SK-N-MC (cell line): ENCODE results near the gene CCIN.
"Not testable (repeated sequence)": the region's sequence is repeated elsewhere in the genome, so short reads cannot be mapped to it uniquely, and the experiment has no call there.

Source experiments
- DNase-seq: peaks from one replicate; pipeline ENCODE4 v3.0.0-alpha.2; 2011; ENCODE audit warnings: low read depth, low spot score
- H3K27ac ChIP-seq: fragments of 200-600 bp; sonication (generic); 2 replicates; pipeline ENCODE4 v1.5.1; 2016; ENCODE audit warnings: mixed run types
- H3K36me3 ChIP-seq: fragments of 200-600 bp; sonication (generic); 2 replicates; pipeline ENCODE4 v1.6.1; 2017; ENCODE audit warnings: antibody characterized with exemption, low read length, mixed read lengths; ENCODE audit not compliant: insufficient read depth
- H3K4me3 ChIP-seq: fragments of 200-600 bp; sonication (generic); 2 replicates; pipeline ENCODE4 v1.5.1; 2016
- H3K9ac ChIP-seq: fragments of 200-600 bp; sonication (generic); 2 replicates; pipeline ENCODE4 v1.8.0; 2017; ENCODE audit warnings: mixed run types, mixed read lengths; ENCODE audit not compliant: insufficient read length
- H3K9me3 ChIP-seq: fragments of 200-600 bp; sonication (generic); 2 replicates; pipeline ENCODE4 v1.6.1; 2017; ENCODE audit warnings: low read depth, mild to moderate bottlenecking, antibody characterized with exemption, low read length, moderate library complexity, mixed read lengths
- EZH2 ChIP-seq: fragments of 200-600 bp; sonication (generic); IDR thresholded peaks from one replicate; pipeline ENCODE4 v1.6.1; 2017; ENCODE audit warnings: antibody characterized with exemption
- FOXP2 ChIP-seq: optimal IDR thresholded peaks from 2 replicates; pipeline ENCODE3; 2011; ENCODE audit warnings: mild to moderate bottlenecking, moderate library complexity; ENCODE audit not compliant: insufficient read depth; ENCODE audit errors: extremely low read length, control extremely low read depth
- POLR2AphosphoS5 ChIP-seq: IDR thresholded peaks from 2 replicates; pipeline ENCODE4 v1.6.1; 2012; ENCODE audit warnings: mild to moderate bottlenecking, low read depth, low read length, borderline replicate concordance

CCIN gene

DNA sequence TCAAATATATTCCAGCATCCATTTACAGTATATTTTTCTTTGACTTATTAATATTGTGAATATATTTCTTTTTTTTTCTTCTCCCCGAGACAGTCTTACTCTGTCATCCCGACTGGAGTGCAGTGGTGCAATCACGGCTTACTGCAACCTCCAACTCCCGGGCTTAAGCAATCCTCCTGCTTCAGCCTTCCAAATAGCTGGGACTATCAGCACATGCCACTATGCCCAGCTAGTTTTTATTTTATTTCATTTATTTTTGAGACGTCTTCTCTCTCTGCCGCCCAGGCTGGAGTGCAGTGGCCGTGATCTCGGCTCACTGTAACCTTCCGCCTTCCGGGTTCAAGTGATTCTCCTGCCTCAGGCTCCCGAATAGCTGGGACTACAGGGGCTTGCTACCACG, 40.0 kb upstream of the CCIN start:
- TF ChIP-seq FOXP2 (no peak), POLR2AphosphoS5 (no peak), EZH2 (no peak)
- Histone ChIP-seq H3K4me3 (no peak overlapping the region), H3K36me3 (no peaks in the 10 kb centered on the region), H3K9ac (no peak overlapping the region), H3K27ac (no peak overlapping the region), H3K9me3 (no peaks in the 10 kb centered on the region)
- DNase-seq, result no peak

DNA sequence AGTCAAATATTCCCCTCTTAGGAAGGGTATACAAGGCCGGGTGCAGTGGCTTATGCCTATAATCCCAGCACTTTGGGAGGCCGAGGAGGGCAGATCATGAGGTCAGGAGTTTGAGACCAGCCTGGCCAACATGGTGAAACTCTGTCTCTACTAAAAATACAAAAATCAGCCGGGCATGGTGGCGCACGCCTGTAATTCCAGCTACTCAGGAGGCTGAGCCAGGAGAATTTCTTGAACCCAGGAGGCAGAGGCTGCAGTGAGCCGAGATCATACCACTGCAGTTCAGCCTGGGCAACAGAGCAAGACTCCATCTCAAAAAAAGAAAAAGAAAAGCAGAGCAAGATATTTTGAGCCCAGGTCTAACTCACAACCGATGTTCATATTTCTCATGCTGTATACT, 37.5 kb upstream of the CCIN start:
- H3K9me3 ChIP-seq, H3K36me3 ChIP-seq, H3K27ac ChIP-seq, H3K4me3 ChIP-seq, H3K9ac ChIP-seq, DNase-seq: not testable (repeated sequence)

DNA sequence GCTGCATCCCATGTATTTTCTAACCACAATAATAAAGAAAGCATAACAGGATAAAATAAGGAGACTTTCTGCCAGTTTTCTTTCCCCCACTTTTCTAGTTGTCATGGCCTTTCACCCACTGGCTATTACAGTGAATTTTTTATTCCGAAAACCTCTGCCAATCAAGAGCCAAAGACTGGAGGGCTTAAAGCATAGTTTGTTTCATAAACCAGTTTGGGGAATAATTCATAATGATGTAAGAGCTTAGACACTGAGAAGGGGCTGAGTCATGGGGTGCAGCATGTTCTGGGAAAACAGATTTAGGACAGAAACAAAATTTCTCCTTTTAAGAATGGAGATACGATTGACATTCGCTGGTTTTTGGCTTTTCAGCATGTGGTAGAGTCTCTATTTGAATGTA, 37.1 kb upstream of the CCIN start:
- Histone ChIP-seq H3K9ac (no peak overlapping the region), H3K4me3 (no peak overlapping the region), H3K9me3 (no peaks in the 10 kb centered on the region), H3K36me3 (no peaks in the 10 kb centered on the region), H3K27ac (no peak overlapping the region)
- no peak for DNase-seq
- TF ChIP-seq EZH2, result no peak
- no peak for TF ChIP-seq FOXP2
- no peak for TF ChIP-seq POLR2AphosphoS5

DNA sequence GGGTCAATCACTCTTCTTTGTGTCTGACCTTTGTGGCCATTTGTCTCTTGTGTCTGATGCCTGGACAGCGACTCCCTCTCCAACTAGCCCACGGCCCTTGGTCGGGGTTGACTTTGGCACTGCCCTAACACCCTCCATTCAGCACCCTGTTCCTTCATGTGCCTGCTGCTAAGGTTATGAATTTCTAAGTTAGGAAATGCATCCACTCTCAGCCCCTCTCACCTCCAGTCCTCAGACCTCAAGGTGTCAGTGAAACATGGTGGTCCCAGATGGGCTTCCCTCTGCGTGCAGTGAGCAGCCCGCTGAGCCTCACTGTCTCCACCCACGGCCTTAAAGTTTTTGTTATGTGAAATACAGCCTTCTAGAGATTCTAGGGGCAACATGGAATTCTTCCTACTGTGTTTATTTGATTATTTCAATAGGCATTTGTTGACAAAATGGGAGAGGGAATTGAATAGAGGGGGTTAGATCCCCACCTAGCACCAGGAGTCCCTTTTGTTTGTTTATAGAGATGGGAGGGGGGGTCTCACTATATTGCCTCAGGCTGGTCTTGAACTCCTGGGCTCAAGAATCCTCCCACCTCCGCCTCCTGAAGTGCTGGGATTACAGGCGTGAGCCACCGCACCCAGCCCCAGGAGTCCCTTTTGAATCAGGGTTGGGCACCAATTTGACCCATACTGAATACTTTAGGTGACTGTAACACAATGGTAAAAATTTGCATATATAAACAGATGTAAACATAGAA, 34.3 kb upstream of the CCIN start:
- H3K9ac ChIP-seq, result no peak overlapping the region
- no peak overlapping the region for H3K27ac ChIP-seq
- no peak for TF ChIP-seq POLR2AphosphoS5
- TF ChIP-seq EZH2, result no peak
- no peak for TF ChIP-seq FOXP2
- H3K36me3 ChIP-seq, result no peaks in the 10 kb centered on the region
- no peak for DNase-seq
- H3K9me3 ChIP-seq, result no peaks in the 10 kb centered on the region
- H3K4me3 ChIP-seq, result no peak overlapping the region

DNA sequence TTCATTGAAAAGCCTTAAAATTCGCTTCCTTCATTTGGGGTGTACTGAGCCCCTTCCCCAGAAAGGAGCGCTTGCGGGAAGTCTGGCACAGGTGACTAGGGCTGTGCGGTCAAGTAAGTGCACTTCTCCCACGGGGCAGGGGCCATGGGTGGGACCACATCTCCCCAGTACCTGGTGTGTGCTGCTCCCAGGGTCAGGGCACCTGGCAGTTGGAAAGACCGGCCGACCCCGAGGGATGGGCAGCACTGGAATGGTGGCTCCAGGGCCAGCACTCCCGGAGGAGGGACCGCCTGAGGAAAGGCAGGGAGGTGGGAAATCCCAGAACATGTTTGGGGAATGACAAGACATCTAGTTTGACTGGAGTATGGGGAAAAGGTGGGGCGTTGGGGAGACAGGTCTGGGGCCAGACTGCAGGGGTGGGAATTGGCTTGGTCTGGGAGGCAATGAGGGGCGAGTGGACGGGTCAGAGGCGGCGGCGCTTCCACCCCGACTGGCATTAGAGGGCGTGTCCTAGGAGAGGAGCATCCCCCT, 33.4 kb upstream of the CCIN start:
- no peak overlapping the region for H3K9ac ChIP-seq
- H3K4me3 ChIP-seq, result peak overlapping the region; percentile 90
- H3K27ac ChIP-seq, result no peak overlapping the region
- H3K36me3 ChIP-seq, result no peaks in the 10 kb centered on the region
- H3K9me3 ChIP-seq, result no peaks in the 10 kb centered on the region
- no peak for DNase-seq
- TF ChIP-seq EZH2 (no peak), POLR2AphosphoS5 (no peak), FOXP2 (no peak)

- Histone ChIP-seq H3K36me3 (no peaks in the 10 kb centered on the region), H3K9ac (peak within 1 kb of the TSS; percentile 64), H3K9me3 (no peaks in the 10 kb centered on the region), H3K27ac (no peak within 1 kb of the TSS), H3K4me3 (peak within 1 kb of the TSS; percentile 90)
- TF ChIP-seq EZH2 (no peak), POLR2AphosphoS5 (peak; percentile 36; the same call in 1 of the 2 replicates)
- DNase-seq, result no peak
These were observed 32.8 kb upstream of the CCIN start, which contains the start of gene GLIPR2 for GRCh38 chr9:36136272-36136893. TSS of gene GLIPR2 (plus strand) at chr9:36136733. CDS start at chr9:36136779, 46 bp downstream.

- Histone ChIP-seq H3K36me3 (no peaks in the 10 kb centered on the region), H3K27ac (no peak overlapping the region), H3K4me3 (peak overlapping the region; percentile 90), H3K9ac (peak overlapping the region; percentile 64), H3K9me3 (no peaks in the 10 kb centered on the region)
- no peak for TF ChIP-seq FOXP2
- TF ChIP-seq POLR2AphosphoS5, result no peak
- TF ChIP-seq EZH2, result no peak
- no peak for DNase-seq
These were observed 32.2 kb upstream of the CCIN start for GRCh38 chr9:36136894-36137391.

GRCh38 chr9:36137392-36138004, 31.7 kb upstream of the CCIN start:
- H3K4me3 ChIP-seq, result peak overlapping the region; percentile 90
- H3K9ac ChIP-seq, result peak overlapping the region; percentile 64
- H3K9me3 ChIP-seq, result no peaks in the 10 kb centered on the region
- TF ChIP-seq EZH2 (no peak), POLR2AphosphoS5 (no peak), FOXP2 (no peak)
- H3K36me3 ChIP-seq, result no peaks in the 10 kb centered on the region
- no peak overlapping the region for H3K27ac ChIP-seq
- no peak for DNase-seq

DNA sequence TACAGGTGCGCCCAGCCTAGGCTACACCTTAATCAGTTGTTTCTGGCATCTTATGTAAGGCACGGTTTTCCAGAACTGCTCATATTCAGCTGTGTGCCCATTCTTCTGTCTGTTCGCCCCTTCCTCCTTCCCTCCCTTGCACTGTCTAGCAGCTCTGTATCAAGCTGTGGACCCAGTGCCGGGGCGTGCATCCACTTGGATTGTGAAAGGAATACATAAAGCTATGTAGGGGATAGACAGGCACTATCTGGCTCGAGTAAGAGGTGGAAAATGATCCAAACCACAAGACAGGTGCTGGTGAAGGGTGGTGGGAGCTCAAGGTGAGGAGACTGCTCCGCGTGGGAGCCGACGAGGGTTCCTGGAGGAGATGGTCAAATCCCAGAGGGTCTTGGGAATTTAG, 30.7 kb upstream of the CCIN start:
- Histone ChIP-seq H3K9me3 (no peaks in the 10 kb centered on the region), H3K27ac (no peak overlapping the region), H3K4me3 (no peak overlapping the region), H3K36me3 (no peaks in the 10 kb centered on the region), H3K9ac (no peak overlapping the region)
- DNase-seq, result no peak
- TF ChIP-seq POLR2AphosphoS5 (no peak), EZH2 (no peak), FOXP2 (no peak)
